DMS79 (cell line): Measurements from ENCODE around the gene ATG12.
"Not testable (repeated sequence)": the region's sequence is repeated elsewhere in the genome, so short reads cannot be mapped to it uniquely, and the experiment has no call there.

ENCODE experiments used
- DNase-seq: peaks from one replicate; lab custom pipeline; 2025; lab: John Stamatoyannopoulos, UW

ATG12 gene

GRCh38 chr5:115842952-115843351 lies 1.6 kb upstream of the ATG12 start:
- DNase-seq: no peak

GRCh38 chr5:115842089-115842935 lies 947 bp upstream of the ATG12 start:
- no peak for DNase-seq

- no peak for DNase-seq
Measured at GRCh38 chr5:115840873-115841272, 492 bp downstream of the ATG12 start.

GRCh38 chr5:115838885-115839518 lies 2.4 kb downstream of the ATG12 start:
- DNase-seq: no peak

GRCh38 chr5:115835481-115835880 lies 5.9 kb downstream of the ATG12 start:
- DNase-seq: no peak

GRCh38 chr5:115831163-115831768 lies 10.1 kb downstream of the ATG12 start:
- no peak for DNase-seq

- DNase-seq: no peak
Measured at GRCh38 chr5:115829913-115830312, 11.5 kb downstream of the ATG12 start.

GRCh38 chr5:115825948-115826347 lies 15.4 kb downstream of the ATG12 start:
- no peak for DNase-seq

- not testable (repeated sequence) for DNase-seq
Measured at GRCh38 chr5:115824983-115825382, 16.4 kb downstream of the ATG12 start.

DNA sequence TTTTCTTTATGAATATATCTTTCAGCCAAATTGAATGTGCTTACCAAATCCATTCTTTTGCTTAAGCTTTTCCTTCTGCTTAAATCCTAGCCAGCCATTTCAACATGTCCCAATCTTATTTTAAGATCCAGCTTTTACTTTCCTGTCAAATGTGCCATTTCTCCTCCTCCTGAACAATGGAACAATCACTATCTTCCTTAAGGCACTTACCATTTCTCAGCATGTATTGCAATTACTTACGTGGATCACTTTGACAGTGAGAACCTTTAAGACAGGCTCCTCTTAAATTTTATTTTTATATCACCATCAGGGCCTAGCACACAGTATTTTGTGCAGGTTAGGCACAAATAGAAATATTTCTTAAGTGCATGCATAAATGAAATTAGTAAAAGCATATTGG lies 20.5 kb downstream of the ATG12 start:
- no peak for DNase-seq

GRCh38 chr5:115818821-115819220 lies 22.5 kb downstream of the ATG12 start:
- DNase-seq: no peak

- no peak for DNase-seq
Measured at GRCh38 chr5:115817386-115817785, 24.0 kb downstream of the ATG12 start.

DNA sequence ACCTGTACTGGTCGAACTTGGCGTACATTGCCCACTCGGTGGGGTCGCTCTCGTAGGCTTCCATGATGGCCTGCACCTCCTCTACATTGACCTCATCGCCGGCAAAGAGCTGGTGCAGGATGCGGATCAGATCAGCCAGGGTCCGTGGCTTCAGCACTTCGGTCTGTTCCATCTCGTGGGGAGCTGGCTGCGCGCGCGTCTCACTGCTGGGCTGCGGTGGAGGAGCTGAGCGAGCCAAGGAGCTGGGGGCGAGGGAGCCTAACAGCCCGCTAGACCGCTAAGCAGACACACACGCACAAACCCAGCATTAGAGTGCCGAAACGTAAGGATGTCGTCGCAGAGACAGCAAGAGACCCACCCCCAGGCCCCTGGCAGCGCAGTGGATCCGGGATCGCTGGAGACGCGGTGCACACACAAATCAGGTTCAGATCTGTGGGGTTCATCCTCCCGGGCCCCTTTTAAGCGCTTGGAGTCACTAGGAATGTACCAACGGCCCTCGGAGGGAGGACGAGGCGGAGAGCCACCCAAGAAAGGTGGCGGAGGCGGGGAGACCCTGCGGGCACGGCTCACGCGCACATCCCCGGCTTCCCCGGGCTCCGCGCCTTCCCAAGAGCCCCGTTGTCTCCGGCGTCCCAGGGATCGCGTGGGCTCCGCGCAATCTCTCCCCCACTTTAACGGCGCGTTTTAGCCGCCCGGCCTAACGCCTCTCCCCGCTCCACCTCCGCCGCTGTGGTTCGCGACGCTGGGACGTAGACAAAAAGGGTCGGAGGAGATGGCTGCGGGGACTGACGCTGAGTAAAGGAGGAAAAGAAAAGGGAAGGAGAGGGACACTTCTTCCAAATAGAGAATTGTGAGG lies 24.9 kb downstream of the ATG12 start, which contains the start of gene CDO1:
CDO1 (minus strand) TSS at position 434 of the 856 bp plus-strand sequence; CDS start at position 172, 262 bp downstream.
- no peak for DNase-seq

- DNase-seq: no peak
Measured at GRCh38 chr5:115815693-115816225, 25.6 kb downstream of the ATG12 start.

DNA sequence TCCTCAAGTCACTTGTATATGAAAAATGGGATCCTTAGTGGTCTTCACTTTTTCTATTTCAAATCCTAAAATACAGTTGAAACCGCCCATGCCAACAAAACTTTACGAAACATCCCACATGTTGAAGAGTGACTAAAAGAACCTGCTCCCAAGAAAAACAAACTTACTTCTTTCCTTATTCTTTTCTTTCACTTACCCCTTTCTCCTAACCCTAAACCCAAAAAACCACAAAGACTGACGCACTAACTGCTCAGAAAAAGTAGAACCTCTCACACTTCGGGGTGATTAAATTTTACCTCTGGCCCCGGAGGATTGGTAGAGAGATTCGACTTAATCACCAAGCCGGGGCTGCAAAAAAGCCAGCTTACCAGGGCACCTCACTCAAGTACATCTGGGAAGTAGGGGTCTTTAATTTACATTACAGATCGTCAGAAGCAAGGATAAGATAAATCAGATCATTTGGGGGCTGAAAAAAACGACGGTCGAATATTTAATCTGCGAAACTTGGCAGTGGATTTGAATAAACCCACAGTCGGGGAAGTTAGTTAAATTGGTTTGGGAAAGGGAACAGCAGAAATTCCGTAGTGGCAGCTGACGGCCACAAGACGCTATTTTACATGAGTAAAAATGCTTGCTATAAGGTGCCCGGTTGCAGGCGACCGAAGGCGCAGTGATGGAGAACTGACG lies 26.2 kb downstream of the ATG12 start:
- DNase-seq: no peak

GRCh38 chr5:115813719-115814118 lies 27.6 kb downstream of the ATG12 start:
- no peak for DNase-seq

- DNase-seq: no peak
Measured at GRCh38 chr5:115812372-115812771, 29.0 kb downstream of the ATG12 start.

DNA sequence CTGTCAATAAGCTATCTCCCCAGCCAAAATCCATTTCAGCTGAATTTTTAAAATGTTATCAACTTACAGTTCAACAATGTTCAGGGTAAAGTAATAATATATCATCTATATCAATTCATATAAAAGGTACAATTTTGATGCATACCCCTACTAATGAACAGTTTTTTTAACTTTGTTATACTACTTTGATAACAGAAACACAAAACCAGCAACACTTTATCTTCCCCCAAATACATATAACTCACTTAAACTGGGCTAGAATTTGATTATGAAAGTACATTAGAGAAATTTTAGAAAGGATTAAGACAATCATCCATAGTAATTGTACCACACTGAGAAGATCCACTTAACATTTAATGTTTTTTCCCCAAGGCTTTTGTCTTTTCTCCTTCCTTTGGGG lies 30.0 kb downstream of the ATG12 start:
- no peak for DNase-seq

DNA sequence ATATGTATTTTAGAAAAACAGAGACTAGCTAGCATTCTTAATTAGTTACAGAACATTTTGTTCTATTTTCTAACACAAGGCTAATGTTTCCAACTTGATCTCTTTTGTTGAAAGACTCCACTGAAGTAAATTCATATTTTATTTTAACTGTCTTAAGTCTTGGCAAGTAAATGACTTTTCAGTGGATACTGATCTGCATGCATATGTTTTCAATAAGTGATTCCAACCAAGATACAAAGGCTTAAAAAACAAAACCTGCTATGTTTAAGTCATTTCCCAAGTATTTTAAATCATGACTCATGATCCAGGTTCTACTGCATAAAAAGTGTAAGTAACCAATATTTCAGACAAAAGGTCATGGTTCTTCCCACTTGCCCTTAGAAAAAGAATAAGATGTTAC lies 30.6 kb downstream of the ATG12 start:
- no peak for DNase-seq

- DNase-seq: no peak
Measured at GRCh38 chr5:115809946-115810345, 31.4 kb downstream of the ATG12 start.

DNA sequence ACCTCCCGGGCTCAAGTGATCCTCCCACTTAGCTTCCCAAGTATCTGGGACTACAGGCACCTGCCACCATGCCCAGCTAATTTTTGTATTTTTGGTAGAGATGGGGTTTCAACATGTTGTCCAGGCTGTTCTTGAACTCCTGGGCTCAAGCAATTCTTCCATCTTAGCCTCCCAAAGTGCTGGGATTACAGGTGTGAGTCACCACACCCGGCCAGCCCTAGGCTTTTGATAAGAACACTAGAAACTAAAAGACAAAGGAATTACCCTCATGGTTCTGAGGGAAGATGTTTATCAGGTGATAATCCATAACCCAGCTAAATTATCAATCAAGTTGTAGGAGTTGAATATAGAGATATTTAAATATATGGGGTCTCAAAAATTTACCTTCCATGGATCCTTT lies 33.3 kb downstream of the ATG12 start:
- DNase-seq: not testable (repeated sequence)
